ENCODE results near the gene CRB2.

The CRB2 gene
- long read RNA-seq: 0 reads

DNA sequence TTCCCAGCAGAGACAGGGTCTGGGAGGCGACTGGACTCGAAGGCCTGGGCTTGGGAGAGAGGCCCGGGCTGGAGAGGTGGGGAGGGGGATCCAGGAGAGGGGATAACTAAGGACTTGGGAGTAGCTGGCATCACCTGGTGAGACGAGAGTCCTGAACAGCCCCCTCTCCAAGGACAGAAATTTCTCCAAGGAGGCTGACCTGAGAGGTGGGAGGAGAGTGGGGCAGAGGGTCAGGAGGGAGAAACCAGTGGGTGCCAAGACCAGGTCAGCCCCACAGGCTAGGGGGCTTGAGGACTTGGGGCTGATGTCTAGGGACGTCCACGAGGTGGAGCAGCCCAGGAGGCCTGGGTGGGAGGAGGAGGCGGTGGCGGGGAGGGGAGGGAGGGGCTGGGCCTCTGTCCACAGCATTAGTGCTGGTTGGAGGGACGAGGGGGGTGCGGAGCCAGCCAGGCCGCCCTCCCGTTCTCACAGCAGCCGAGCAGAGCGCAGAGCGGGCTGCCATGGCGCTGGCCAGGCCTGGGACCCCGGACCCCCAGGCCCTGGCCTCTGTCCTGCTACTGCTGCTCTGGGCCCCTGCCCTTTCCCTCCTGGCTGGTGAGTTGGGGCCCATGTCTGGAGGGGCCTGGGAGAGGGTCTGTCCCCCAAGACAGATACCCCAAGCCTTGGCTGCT lies at the start of gene CRB2:
CRB2 (plus strand) TSS at position 437 of the 671 bp plus-strand sequence; CDS start at position 501, 64 bp downstream.
- Histone ChIP-seq H3K27ac (replicated peaks) (no peak within 1 kb of the TSS), H3K27me3 (ENCODE audit: insufficient read depth, poor library complexity, severe bottlenecking) (no peaks in the 10 kb centered on the region), H3K4me3 (replicated peaks; ENCODE audit: insufficient read depth, low read length) (no peak within 1 kb of the TSS)
- no peak for TF ChIP-seq POLR2AphosphoS5 (IDR thresholded peaks at IDR 0.05; ENCODE audit: low read depth)
- TF ChIP-seq, protein P1, sequence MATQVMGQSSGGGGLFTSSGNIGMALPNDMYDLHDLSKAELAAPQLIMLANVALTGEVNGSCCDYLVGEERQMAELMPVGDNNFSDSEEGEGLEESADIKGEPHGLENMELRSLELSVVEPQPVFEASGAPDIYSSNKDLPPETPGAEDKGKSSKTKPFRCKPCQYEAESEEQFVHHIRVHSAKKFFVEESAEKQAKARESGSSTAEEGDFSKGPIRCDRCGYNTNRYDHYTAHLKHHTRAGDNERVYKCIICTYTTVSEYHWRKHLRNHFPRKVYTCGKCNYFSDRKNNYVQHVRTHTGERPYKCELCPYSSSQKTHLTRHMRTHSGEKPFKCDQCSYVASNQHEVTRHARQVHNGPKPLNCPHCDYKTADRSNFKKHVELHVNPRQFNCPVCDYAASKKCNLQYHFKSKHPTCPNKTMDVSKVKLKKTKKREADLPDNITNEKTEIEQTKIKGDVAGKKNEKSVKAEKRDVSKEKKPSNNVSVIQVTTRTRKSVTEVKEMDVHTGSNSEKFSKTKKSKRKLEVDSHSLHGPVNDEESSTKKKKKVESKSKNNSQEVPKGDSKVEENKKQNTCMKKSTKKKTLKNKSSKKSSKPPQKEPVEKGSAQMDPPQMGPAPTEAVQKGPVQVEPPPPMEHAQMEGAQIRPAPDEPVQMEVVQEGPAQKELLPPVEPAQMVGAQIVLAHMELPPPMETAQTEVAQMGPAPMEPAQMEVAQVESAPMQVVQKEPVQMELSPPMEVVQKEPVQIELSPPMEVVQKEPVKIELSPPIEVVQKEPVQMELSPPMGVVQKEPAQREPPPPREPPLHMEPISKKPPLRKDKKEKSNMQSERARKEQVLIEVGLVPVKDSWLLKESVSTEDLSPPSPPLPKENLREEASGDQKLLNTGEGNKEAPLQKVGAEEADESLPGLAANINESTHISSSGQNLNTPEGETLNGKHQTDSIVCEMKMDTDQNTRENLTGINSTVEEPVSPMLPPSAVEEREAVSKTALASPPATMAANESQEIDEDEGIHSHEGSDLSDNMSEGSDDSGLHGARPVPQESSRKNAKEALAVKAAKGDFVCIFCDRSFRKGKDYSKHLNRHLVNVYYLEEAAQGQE (IDR thresholded peaks at IDR 0.05; ENCODE audit: insufficient replicate concordance, low read depth): no peak
- TF ChIP-seq SPI1 (IDR thresholded peaks at IDR 0.05; ENCODE audit: borderline replicate concordance, low read depth): no peak
- TF ChIP-seq, protein P2, sequence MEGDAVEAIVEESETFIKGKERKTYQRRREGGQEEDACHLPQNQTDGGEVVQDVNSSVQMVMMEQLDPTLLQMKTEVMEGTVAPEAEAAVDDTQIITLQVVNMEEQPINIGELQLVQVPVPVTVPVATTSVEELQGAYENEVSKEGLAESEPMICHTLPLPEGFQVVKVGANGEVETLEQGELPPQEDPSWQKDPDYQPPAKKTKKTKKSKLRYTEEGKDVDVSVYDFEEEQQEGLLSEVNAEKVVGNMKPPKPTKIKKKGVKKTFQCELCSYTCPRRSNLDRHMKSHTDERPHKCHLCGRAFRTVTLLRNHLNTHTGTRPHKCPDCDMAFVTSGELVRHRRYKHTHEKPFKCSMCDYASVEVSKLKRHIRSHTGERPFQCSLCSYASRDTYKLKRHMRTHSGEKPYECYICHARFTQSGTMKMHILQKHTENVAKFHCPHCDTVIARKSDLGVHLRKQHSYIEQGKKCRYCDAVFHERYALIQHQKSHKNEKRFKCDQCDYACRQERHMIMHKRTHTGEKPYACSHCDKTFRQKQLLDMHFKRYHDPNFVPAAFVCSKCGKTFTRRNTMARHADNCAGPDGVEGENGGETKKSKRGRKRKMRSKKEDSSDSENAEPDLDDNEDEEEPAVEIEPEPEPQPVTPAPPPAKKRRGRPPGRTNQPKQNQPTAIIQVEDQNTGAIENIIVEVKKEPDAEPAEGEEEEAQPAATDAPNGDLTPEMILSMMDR (IDR thresholded peaks at IDR 0.05; ENCODE audit: insufficient read depth, low read length): no peak
- TF ChIP-seq GABPA (IDR thresholded peaks at IDR 0.05; ENCODE audit: low read depth): no peak
- DNase-seq (ENCODE audit: low read depth in 1 of 2, low spot score in 1 of 2): no peak

DNA sequence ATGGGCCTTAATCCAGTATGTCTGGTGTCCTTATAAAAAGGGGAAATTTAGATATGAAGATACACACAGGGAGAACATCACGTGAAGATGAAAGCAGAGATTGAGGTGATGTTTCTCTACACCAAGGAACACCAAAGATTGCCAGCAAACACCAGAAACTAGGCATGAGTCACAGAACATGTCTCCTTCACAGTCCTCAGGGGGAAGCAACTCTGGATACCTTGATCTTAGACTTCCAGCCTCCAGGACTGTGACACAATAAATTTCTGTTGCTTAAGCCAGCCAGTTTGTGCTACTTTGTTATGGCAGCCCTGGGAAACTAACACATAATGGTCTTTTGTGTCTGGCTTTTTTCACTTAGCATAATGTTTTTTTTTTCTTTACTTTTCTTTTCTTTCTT lies 46.4 kb upstream of the CRB2 start:
- Histone ChIP-seq H3K27me3 (ENCODE audit: insufficient read depth, poor library complexity, severe bottlenecking) (no peaks in the 10 kb centered on the region), H3K27ac (replicated peaks) (no peak overlapping the region), H3K4me3 (replicated peaks; ENCODE audit: insufficient read depth, low read length) (no peak overlapping the region)
- DNase-seq (ENCODE audit: low read depth in 1 of 2, low spot score in 1 of 2): no peak
- TF ChIP-seq, protein P2 (IDR thresholded peaks at IDR 0.05; ENCODE audit: insufficient read depth, low read length): no peak
- no peak for TF ChIP-seq SPI1 (IDR thresholded peaks at IDR 0.05; ENCODE audit: borderline replicate concordance, low read depth)
- no peak for TF ChIP-seq GABPA (IDR thresholded peaks at IDR 0.05; ENCODE audit: low read depth)
- no peak for TF ChIP-seq POLR2AphosphoS5 (IDR thresholded peaks at IDR 0.05; ENCODE audit: low read depth)
- TF ChIP-seq, protein P1 (IDR thresholded peaks at IDR 0.05; ENCODE audit: insufficient replicate concordance, low read depth): no peak

DNA sequence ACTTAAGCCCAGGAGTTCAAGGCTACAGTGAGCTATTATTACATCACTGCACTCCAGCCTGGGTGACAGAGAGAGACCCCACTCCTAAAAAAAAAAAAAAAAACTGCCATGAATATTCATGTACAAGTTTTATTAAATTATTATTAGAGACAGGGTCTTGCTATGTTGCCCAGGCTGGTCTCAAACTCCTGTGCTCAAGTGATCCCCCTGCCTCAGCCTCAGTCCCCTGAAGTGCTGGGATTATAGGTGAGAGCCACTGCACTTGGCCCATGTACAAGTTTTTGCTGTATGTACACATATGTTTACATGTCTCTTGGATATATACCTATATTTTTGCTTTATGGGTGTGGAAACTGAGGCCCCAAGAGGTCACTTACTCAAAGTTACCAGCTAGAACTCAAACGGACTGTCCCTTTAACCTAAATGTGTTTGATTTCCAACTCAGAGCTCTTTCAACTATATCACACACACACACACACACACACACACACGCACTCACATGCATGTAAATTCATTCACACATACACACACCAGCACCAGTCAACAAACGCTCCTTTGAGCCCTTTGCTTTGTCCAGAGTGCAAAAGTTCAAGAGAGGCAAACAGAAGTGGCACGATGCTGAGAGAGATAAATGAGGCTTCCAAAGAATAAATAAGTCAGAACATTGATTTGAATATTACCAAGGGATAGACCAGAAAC lies 45.3 kb upstream of the CRB2 start:
- Histone ChIP-seq H3K27ac (replicated peaks) (no peak overlapping the region), H3K27me3 (ENCODE audit: insufficient read depth, poor library complexity, severe bottlenecking) (no peaks in the 10 kb centered on the region)
- DNase-seq (ENCODE audit: low read depth in 1 of 2, low spot score in 1 of 2): no peak

More for the DNA sequence above, 45.3 kb upstream of the CRB2 start:
- TF ChIP-seq, protein P2 (IDR thresholded peaks at IDR 0.05; ENCODE audit: insufficient read depth, low read length): no peak
- H3K4me3 ChIP-seq (replicated peaks; ENCODE audit: insufficient read depth, low read length): no peak overlapping the region
